ENCODE measurements around the gene ILF3.
A peak's percentile ranks its signal among the peaks of the same experiment; 100 is the strongest.
"Not testable (repeated sequence)": the region's sequence is repeated elsewhere in the genome, so short reads cannot be mapped to it uniquely, and the experiment has no call there.

Gene ILF3

GRCh38 chr19:10642473-10643171, 11.5 kb upstream of the ILF3 start:
- no peak for DNase-seq (ENCODE audit: low spot score)

- DNase-seq (ENCODE audit: low spot score) = no peak
These were observed 10.8 kb upstream of the ILF3 start for GRCh38 chr19:10643172-10643967.

- peak; percentile 21 for DNase-seq (ENCODE audit: low spot score)
These were observed 10.2 kb upstream of the ILF3 start for GRCh38 chr19:10643968-10644259.

- peak; percentile 92 for DNase-seq (ENCODE audit: low spot score)
These were observed 9.7 kb upstream of the ILF3 start for GRCh38 chr19:10644260-10645007.

GRCh38 chr19:10646456-10647159, 7.5 kb upstream of the ILF3 start:
- DNase-seq (ENCODE audit: low spot score) = no peak

GRCh38 chr19:10648360-10648759, 5.8 kb upstream of the ILF3 start:
- no peak for DNase-seq (ENCODE audit: low spot score)

- no peak for DNase-seq (ENCODE audit: low spot score)
These were observed 2.3 kb upstream of the ILF3 start for GRCh38 chr19:10651851-10652250.

GRCh38 chr19:10653482-10653731, 739 bp upstream of the ILF3 start:
- no peak for DNase-seq (ENCODE audit: low spot score)

- DNase-seq (ENCODE audit: low spot score) = no peak
These were observed 687 bp downstream of the ILF3 start for GRCh38 chr19:10654610-10655456.

GRCh38 chr19:10655457-10656312, 1.5 kb downstream of the ILF3 start:
- DNase-seq (ENCODE audit: low spot score) = no peak

GRCh38 chr19:10660346-10660745, 6.2 kb downstream of the ILF3 start:
- DNase-seq (ENCODE audit: low spot score) = no peak

- no peak for DNase-seq (ENCODE audit: low spot score)
These were observed 7.8 kb downstream of the ILF3 start for GRCh38 chr19:10661946-10662345.

- DNase-seq (ENCODE audit: low spot score) = peak; percentile 29
These were observed 8.5 kb downstream of the ILF3 start for GRCh38 chr19:10662384-10663251.

- not testable (repeated sequence) for DNase-seq (ENCODE audit: low spot score)
These were observed 9.1 kb downstream of the ILF3 start for GRCh38 chr19:10663252-10663563.

- DNase-seq (ENCODE audit: low spot score) = no peak
These were observed 13.7 kb downstream of the ILF3 start for GRCh38 chr19:10667867-10668266.

GRCh38 chr19:10669246-10669645, 15.1 kb downstream of the ILF3 start:
- DNase-seq (ENCODE audit: low spot score) = no peak

GRCh38 chr19:10670182-10670581, 16.0 kb downstream of the ILF3 start:
- no peak for DNase-seq (ENCODE audit: low spot score)

GRCh38 chr19:10670876-10671804, 17.0 kb downstream of the ILF3 start:
- no peak for DNase-seq (ENCODE audit: low spot score)

GRCh38 chr19:10671922-10672321, 17.8 kb downstream of the ILF3 start:
- not testable (repeated sequence) for DNase-seq (ENCODE audit: low spot score)

Measured in Ammon's horn (tissue), 1 donor.